DND-41 (cell line): ENCODE data around the gene OR5L2.
"Not testable (repeated sequence)": the region's sequence is repeated elsewhere in the genome, so short reads cannot be mapped to it uniquely, and the experiment has no call there.

Experiments used
- ATAC-seq: fragments of 200-7000 bp; cut with Tn5 transposase; 3 replicates; pipeline ENCODE4 v1.9.1; 2021; ENCODE audit warnings: low read depth; ENCODE audit not compliant: insufficient read depth
- DNase-seq: peaks from one replicate; pipeline ENCODE4 v3.0.0-alpha.2; 2020
- H2AFZ ChIP-seq: 2 replicates; pipeline ENCODE4 v1.6.0; 2012; ENCODE audit warnings: low read depth, low read length
- H3K27ac ChIP-seq: 2 replicates; pipeline ENCODE4 v1.5.1; 2012; ENCODE audit warnings: low read length, inconsistent platforms
- H3K27me3 ChIP-seq: fragments of 200-600 bp; sonication (generic); 2 replicates; pipeline ENCODE4 v1.6.0; 2012; ENCODE audit warnings: low read length, mild to moderate bottlenecking, inconsistent platforms; ENCODE audit not compliant: insufficient read depth, poor library complexity
- H3K36me3 ChIP-seq: 2 replicates; pipeline ENCODE4 v1.5.1; 2012; ENCODE audit warnings: low read length, inconsistent platforms; ENCODE audit not compliant: insufficient read depth
- H3K4me1 ChIP-seq: 2 replicates; pipeline ENCODE4 v1.5.1; 2012; ENCODE audit warnings: mild to moderate bottlenecking, low read length; ENCODE audit not compliant: insufficient read depth
- H3K4me2 ChIP-seq: 2 replicates; pipeline ENCODE4 v1.6.0; 2012; ENCODE audit warnings: mild to moderate bottlenecking, moderate library complexity, low read length, inconsistent platforms; ENCODE audit not compliant: insufficient read depth
- H3K4me3 ChIP-seq, 2 experiments: fragments of 200-600 bp in 1 of 2; shearing (Covaris generic) in 1 of 2; 2 replicates each; pipeline ENCODE4 v1.5.1; 2012 to 2016; ENCODE audit warnings: inconsistent platforms in 2 of 2, low read length in 2 of 2, mild to moderate bottlenecking in 2 of 2, low read depth in 1 of 2, moderate library complexity in 1 of 2
- H3K79me2 ChIP-seq: 2 replicates; pipeline ENCODE4 v1.6.0; 2012; ENCODE audit warnings: low read length, inconsistent platforms; ENCODE audit not compliant: insufficient read depth
- H3K9ac ChIP-seq: 2 replicates; pipeline ENCODE4 v1.6.0; 2012; ENCODE audit warnings: low read depth, mild to moderate bottlenecking, inconsistent platforms, low read length, moderate library complexity
- H3K9me3 ChIP-seq: 2 replicates; pipeline ENCODE4 v1.5.1; 2012; ENCODE audit warnings: low read length, moderate library complexity, mild to moderate bottlenecking, inconsistent platforms; ENCODE audit not compliant: insufficient read depth, severe bottlenecking
- H4K20me1 ChIP-seq: 2 replicates; pipeline ENCODE4 v1.6.0; 2012; ENCODE audit warnings: low read length; ENCODE audit not compliant: insufficient read depth
- EZH2 ChIP-seq: IDR thresholded peaks from 3 replicates; pipeline ENCODE4 v1.6.1; 2012; ENCODE audit warnings: borderline replicate concordance, low read depth, mild to moderate bottlenecking, moderate library complexity, low read length, inconsistent platforms; ENCODE audit not compliant: severe bottlenecking
- TF ChIP-seq, protein P1 (sequence below): IDR thresholded peaks from 2 replicates; pipeline ENCODE4 v1.5.1; 2012; ENCODE audit warnings: borderline replicate concordance, low read length, moderate library complexity, mild to moderate bottlenecking; ENCODE audit not compliant: poor library complexity, severe bottlenecking; ENCODE audit errors: extremely low read depth

Gene OR5L2

DNA sequence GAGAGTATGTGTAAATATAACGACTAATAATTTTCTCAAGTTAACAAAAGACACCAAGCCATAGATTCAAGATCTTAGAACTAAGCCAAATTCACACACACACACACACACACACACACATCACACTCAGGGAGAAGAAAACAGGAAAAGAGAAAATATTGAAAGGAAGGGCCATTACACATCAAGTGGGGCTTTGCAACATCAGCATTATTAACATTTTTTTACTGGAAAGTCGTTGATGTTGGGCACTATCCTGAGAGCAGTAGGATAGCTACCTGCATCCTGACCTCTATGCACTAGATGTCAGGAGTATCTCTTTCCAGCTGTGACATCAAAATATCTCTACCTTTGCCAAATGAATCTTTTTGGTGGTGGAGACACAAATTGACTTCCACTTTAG lies 20.4 kb downstream of the OR5L2 start:
- no peak overlapping the region for H3K4me3 ChIP-seq
- TF ChIP-seq, protein P1, sequence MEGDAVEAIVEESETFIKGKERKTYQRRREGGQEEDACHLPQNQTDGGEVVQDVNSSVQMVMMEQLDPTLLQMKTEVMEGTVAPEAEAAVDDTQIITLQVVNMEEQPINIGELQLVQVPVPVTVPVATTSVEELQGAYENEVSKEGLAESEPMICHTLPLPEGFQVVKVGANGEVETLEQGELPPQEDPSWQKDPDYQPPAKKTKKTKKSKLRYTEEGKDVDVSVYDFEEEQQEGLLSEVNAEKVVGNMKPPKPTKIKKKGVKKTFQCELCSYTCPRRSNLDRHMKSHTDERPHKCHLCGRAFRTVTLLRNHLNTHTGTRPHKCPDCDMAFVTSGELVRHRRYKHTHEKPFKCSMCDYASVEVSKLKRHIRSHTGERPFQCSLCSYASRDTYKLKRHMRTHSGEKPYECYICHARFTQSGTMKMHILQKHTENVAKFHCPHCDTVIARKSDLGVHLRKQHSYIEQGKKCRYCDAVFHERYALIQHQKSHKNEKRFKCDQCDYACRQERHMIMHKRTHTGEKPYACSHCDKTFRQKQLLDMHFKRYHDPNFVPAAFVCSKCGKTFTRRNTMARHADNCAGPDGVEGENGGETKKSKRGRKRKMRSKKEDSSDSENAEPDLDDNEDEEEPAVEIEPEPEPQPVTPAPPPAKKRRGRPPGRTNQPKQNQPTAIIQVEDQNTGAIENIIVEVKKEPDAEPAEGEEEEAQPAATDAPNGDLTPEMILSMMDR = no peak
- no peak for TF ChIP-seq EZH2
- no peaks in the 10 kb centered on the region for H4K20me1 ChIP-seq
- no peak overlapping the region for H3K4me2 ChIP-seq
- no peaks in the 10 kb centered on the region for H3K27me3 ChIP-seq
- DNase-seq = no peak
- no peak overlapping the region for H3K9ac ChIP-seq
- H3K9me3 ChIP-seq = no peaks in the 10 kb centered on the region
- no peak overlapping the region for H3K27ac ChIP-seq
- H2AFZ ChIP-seq = no peak overlapping the region
- no peaks in the 10 kb centered on the region for H3K36me3 ChIP-seq
- ATAC-seq = no peak
- H3K4me1 ChIP-seq = no peaks in the 10 kb centered on the region
- H3K79me2 ChIP-seq = no peaks in the 10 kb centered on the region

DNA sequence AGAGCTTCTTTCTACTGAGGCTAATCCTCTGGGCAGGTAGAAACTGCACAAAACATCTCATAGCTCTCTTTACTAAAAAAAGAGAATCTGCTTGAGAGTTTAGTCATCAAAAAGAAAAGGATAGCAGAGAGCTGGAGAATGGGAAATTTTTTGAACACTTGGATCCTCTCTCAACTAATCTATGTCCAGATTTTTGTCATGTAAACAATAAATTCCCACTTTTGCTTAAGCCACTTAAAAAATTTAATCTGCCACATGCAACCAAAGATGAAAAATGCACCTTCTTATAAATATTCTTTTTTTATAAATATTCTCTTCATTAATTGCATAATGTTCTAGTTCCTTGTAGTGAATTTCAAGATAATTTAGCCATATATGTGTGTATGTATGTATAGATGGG lies 22.0 kb downstream of the OR5L2 start:
- no peak for TF ChIP-seq EZH2
- TF ChIP-seq, protein P1 = no peak
- H3K4me1 ChIP-seq = no peaks in the 10 kb centered on the region
- ATAC-seq = no peak

DNA sequence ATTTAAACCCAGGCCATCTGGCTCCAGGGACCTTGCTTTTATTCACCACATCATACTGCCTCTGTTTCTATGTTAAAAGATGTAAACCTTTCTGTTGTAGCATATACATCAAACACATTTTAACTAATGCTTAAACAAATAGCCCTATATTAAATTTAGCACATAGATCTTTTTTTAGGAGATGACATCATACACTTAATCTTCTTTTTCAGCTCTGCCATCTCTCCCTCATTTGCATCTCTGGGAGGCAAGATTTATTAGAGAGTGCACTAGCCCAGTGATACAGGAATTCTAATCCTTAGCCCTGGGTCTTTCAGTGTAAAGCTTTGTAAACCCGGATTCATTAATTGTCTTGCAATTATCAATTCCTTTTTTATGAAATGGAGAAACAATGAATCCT lies 25.1 kb downstream of the OR5L2 start:
- Histone ChIP-seq H3K4me1 (no peaks in the 10 kb centered on the region), H3K9me3 (no peaks in the 10 kb centered on the region), H3K4me3 (no peak overlapping the region), H4K20me1 (no peaks in the 10 kb centered on the region), H3K27me3 (no peaks in the 10 kb centered on the region), H3K27ac (no peak overlapping the region), H2AFZ (no peak overlapping the region), H3K4me2 (no peak overlapping the region), H3K79me2 (no peaks in the 10 kb centered on the region), H3K36me3 (no peaks in the 10 kb centered on the region), H3K9ac (no peak overlapping the region)
- TF ChIP-seq, protein P1 = no peak
- TF ChIP-seq EZH2 = no peak
- DNase-seq = no peak
- ATAC-seq = no peak

More for the DNA sequence above, 22.0 kb downstream of the OR5L2 start:
- no peak overlapping the region for H3K27ac ChIP-seq
- no peaks in the 10 kb centered on the region for H3K79me2 ChIP-seq
- no peak for DNase-seq
- no peaks in the 10 kb centered on the region for H3K36me3 ChIP-seq
- H3K4me3 ChIP-seq = no peak overlapping the region
- no peak overlapping the region for H3K4me2 ChIP-seq
- H3K9ac ChIP-seq = no peak overlapping the region
- H4K20me1 ChIP-seq = no peaks in the 10 kb centered on the region
- H3K27me3 ChIP-seq = no peaks in the 10 kb centered on the region
- no peaks in the 10 kb centered on the region for H3K9me3 ChIP-seq
- H2AFZ ChIP-seq = no peak overlapping the region

DNA sequence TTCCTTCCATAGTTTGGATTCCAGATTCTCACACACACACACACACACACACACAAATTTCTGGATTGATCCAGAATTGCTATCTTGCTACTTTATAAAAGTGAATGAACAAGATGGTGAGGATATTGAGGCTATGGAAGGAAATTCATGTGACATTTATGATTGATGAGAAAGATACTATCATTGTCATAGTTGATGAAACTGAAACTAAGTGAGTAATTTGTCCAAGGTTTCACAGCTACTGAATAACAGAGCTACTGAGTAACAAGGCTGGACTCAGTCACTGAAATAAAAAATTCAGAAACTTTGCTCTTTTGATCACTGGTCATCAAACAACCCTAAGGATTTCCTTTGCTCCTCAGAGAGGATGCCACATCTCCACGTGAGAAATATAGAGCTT lies 27.7 kb downstream of the OR5L2 start:
- TF ChIP-seq, protein P1 = no peak
- TF ChIP-seq EZH2 = no peak
- Histone ChIP-seq H4K20me1 (no peaks in the 10 kb centered on the region), H3K27me3 (no peaks in the 10 kb centered on the region), H3K27ac (no peak overlapping the region), H3K9ac (no peak overlapping the region), H2AFZ (no peak overlapping the region), H3K79me2 (no peaks in the 10 kb centered on the region), H3K4me3 (no peak overlapping the region), H3K36me3 (no peaks in the 10 kb centered on the region), H3K4me2 (no peak overlapping the region), H3K4me1 (no peaks in the 10 kb centered on the region), H3K9me3 (no peaks in the 10 kb centered on the region)
- DNase-seq (no peak), ATAC-seq (no peak)

DNA sequence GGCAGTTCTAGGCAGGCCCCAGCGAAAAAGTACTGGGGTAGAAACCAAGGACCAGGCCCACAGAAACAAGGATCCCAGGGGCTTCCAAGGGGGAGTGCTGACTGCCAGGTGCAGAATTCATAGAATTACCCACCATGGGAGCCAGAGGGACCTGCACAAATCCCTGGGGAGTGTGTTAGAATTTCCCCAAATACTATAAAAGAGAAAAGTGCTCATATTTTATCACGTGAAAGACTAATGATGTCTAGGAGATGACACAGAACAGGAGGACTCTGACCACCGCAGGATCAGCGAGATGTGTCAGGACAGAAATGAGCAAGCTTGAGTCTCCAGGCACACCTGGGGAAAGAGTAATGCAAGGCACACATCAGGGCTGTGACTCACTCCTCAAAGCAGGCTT lies 40.3 kb downstream of the OR5L2 start:
- not testable (repeated sequence) for H4K20me1 ChIP-seq, H3K79me2 ChIP-seq, ATAC-seq, H3K9me3 ChIP-seq, H3K4me3 ChIP-seq, DNase-seq, H3K36me3 ChIP-seq, H3K4me1 ChIP-seq, H2AFZ ChIP-seq, H3K9ac ChIP-seq, H3K27me3 ChIP-seq, H3K27ac ChIP-seq, H3K4me2 ChIP-seq
